ENCODE measurements around the gene CACNA1B.

DNA sequence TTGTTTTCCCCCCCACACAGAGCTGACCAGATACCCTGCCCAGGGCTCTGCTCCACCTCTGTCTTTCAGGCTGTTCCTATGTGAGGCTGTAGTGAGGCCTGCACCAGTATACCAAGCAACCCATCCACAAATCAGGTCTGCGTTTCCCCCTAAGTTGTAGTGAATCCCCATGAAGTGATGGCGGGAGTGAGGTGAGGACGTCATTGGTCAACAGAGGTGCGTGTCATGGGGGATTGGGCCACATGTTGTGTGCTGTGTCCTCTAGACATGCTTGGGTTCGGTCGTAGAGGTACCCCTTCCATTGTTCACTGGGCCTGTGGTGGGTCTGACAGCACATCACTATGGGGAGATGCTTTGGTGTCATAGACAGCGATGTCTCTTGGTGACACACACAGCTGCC, 184.6 kb downstream of the CACNA1B start:
- TF ChIP-seq, protein P1, sequence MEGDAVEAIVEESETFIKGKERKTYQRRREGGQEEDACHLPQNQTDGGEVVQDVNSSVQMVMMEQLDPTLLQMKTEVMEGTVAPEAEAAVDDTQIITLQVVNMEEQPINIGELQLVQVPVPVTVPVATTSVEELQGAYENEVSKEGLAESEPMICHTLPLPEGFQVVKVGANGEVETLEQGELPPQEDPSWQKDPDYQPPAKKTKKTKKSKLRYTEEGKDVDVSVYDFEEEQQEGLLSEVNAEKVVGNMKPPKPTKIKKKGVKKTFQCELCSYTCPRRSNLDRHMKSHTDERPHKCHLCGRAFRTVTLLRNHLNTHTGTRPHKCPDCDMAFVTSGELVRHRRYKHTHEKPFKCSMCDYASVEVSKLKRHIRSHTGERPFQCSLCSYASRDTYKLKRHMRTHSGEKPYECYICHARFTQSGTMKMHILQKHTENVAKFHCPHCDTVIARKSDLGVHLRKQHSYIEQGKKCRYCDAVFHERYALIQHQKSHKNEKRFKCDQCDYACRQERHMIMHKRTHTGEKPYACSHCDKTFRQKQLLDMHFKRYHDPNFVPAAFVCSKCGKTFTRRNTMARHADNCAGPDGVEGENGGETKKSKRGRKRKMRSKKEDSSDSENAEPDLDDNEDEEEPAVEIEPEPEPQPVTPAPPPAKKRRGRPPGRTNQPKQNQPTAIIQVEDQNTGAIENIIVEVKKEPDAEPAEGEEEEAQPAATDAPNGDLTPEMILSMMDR (IDR thresholded peaks at IDR 0.05): no peak
- TF ChIP-seq POLR2A (IDR thresholded peaks at IDR 0.05): no peak

Data from suprapubic skin (tissue), 3 donors.